H1 (cell line): Measurements from ENCODE around the gene HK1. TPM values are rescaled to one million over a fixed set of nuclear protein-coding genes. Genes with fewer than 3 reads are reported as not detected.

Experiments
- CTCF ChIA-PET: fragments of 300-600 bp; sonication (Branson Sonifier 250); formaldehyde crosslinking; loops from one replicate; lab custom pipeline; 2021; ENCODE audit not compliant: partially characterized antibody; lab: Charles Lee
- POLR2A ChIA-PET: fragments of 300-600 bp; sonication (Branson Sonifier 250); formaldehyde crosslinking; loops from one replicate; lab custom pipeline; 2021; ENCODE audit warnings: inconsistent platforms; ENCODE audit not compliant: partially characterized antibody; lab: Charles Lee
- DNase-seq, 2 experiments: peaks; one replicate each; pipeline versions ENCODE4 v3.0.0 to v3.0.0-alpha.2; 2010 to 2022; ENCODE audit warnings: low spot score in 2 of 2, low read depth in 1 of 2, mixed read lengths in 1 of 2
- FAIRE-seq: peaks from 2 replicates; lab custom pipeline; 2011; peaks lifted over from hg19 to GRCh38; lab: Jason Lieb, UNC
- H2AFZ ChIP-seq: 2 replicates; pipeline ENCODE4 v1.8.1; 2012; ENCODE audit warnings: low read length, inconsistent platforms
- H2AK5ac ChIP-seq: 2 replicates; pipeline ENCODE4 v1.6.1; 2013; ENCODE audit warnings: low read depth, low read length
- H2BK120ac ChIP-seq: replicated peaks from 2 replicates; pipeline ENCODE3; 2013; ENCODE audit warnings: low read depth, low read length, inconsistent platforms
- H2BK12ac ChIP-seq: 2 replicates; pipeline ENCODE4 v1.6.1; 2013; ENCODE audit warnings: low read depth, low read length
- H2BK15ac ChIP-seq: 2 replicates; pipeline ENCODE4 v1.6.1; 2013; ENCODE audit warnings: low read length
- H2BK20ac ChIP-seq: 2 replicates; pipeline ENCODE4 v1.6.1; 2013; ENCODE audit warnings: low read length
- H2BK5ac ChIP-seq: 2 replicates; pipeline ENCODE4 v1.6.1; 2013; ENCODE audit warnings: low read depth, low read length
- H3K14ac ChIP-seq: 2 replicates; pipeline ENCODE4 v1.6.1; 2013; ENCODE audit warnings: inconsistent platforms; ENCODE audit not compliant: insufficient read length
- H3K18ac ChIP-seq: 2 replicates; pipeline ENCODE4 v1.6.1; 2013; ENCODE audit warnings: low read length; ENCODE audit errors: extremely low read depth
- H3K23ac ChIP-seq: 2 replicates; pipeline ENCODE4 v1.6.1; 2013; ENCODE audit warnings: inconsistent platforms; ENCODE audit not compliant: insufficient read length
- H3K23me2 ChIP-seq: 2 replicates; pipeline ENCODE4 v1.6.1; 2013; ENCODE audit warnings: low read depth, low read length
- H3K27ac ChIP-seq: 2 replicates; pipeline ENCODE4 v1.6.1; 2011; ENCODE audit warnings: low read depth, low read length, inconsistent platforms
- H3K27me3 ChIP-seq, 4 experiments: replicated peaks in 1 of 4; 1 replicate in 1 of 4; 2 replicates in 3 of 4; pipeline versions ENCODE4 v1.6.1 to v1.8.1; 2011 to 2013; ENCODE audit warnings: low read length in 3 of 4, mild to moderate bottlenecking in 3 of 4, inconsistent platforms in 2 of 4, mixed read lengths in 2 of 4, moderate library complexity in 1 of 4; ENCODE audit not compliant: control insufficient read depth in 3 of 4, insufficient read depth in 3 of 4; ENCODE audit errors: extremely low read depth in 1 of 4
- H3K36me3 ChIP-seq, 4 experiments: 2 replicates each; pipeline versions ENCODE4 v1.6.1 to v1.8.1; 2011 to 2013; ENCODE audit warnings: mild to moderate bottlenecking in 4 of 4, low read length in 3 of 4, moderate library complexity in 2 of 4, control low read depth in 1 of 4, inconsistent platforms in 1 of 4; ENCODE audit not compliant: insufficient read depth in 4 of 4, control insufficient read depth in 2 of 4
- H3K4ac ChIP-seq: replicated peaks from 2 replicates; pipeline ENCODE3; 2013; ENCODE audit warnings: low read length, low read depth, mixed read lengths, inconsistent platforms; ENCODE audit not compliant: insufficient read length
- H3K4me1 ChIP-seq, 4 experiments: replicated peaks in 1 of 4; 1 replicate in 1 of 4; 2 replicates in 3 of 4; pipeline versions ENCODE4 v1.6.1 to v1.8.1; 2011 to 2013; ENCODE audit warnings: low read length in 3 of 4, inconsistent platforms in 2 of 4, mixed read lengths in 1 of 4; ENCODE audit not compliant: insufficient read depth in 4 of 4, control insufficient read depth in 3 of 4
- H3K4me2 ChIP-seq, 2 experiments: 2 replicates each; pipeline versions ENCODE4 v1.6.1 to v1.8.1; 2011 to 2013; ENCODE audit warnings: low read depth in 2 of 2, low read length in 2 of 2, control low read depth in 1 of 2, inconsistent platforms in 1 of 2, mild to moderate bottlenecking in 1 of 2; ENCODE audit not compliant: insufficient read depth in 1 of 2
- H3K4me3 ChIP-seq, 4 experiments: fragments of 200-600, 300-600 bp in 1 of 4; sonication (generic), shearing (Covaris generic), sonication (Bioruptor Twin) in 1 of 4; 2 replicates each; pipeline versions ENCODE4 v1.5.1 to v1.8.1; 2011 to 2016; ENCODE audit warnings: low read length in 4 of 4, low read depth in 3 of 4, control low read depth in 2 of 4, inconsistent platforms in 2 of 4, mild to moderate bottlenecking in 2 of 4, mixed read lengths in 1 of 4, moderate library complexity in 1 of 4; ENCODE audit not compliant: insufficient read depth in 2 of 4; ENCODE audit errors: extremely low read depth in 1 of 4
- H3K56ac ChIP-seq: replicated peaks from 2 replicates; pipeline ENCODE3; 2013; ENCODE audit warnings: low read depth, mild to moderate bottlenecking, mixed read lengths, low read length, inconsistent platforms; ENCODE audit not compliant: insufficient read length
- H3K79me1 ChIP-seq: 2 replicates; pipeline ENCODE4 v1.6.1; 2013; ENCODE audit warnings: low read depth, low read length, control low read depth
- H3K79me2 ChIP-seq, 2 experiments: 2 replicates each; pipeline versions ENCODE4 v1.6.1 to v1.8.1; 2012 to 2013; ENCODE audit warnings: low read length in 2 of 2, mild to moderate bottlenecking in 2 of 2, inconsistent platforms in 1 of 2; ENCODE audit not compliant: insufficient read depth in 2 of 2, control insufficient read depth in 1 of 2
- H3K9ac ChIP-seq, 4 experiments: replicated peaks in 1 of 4; 1 replicate in 1 of 4; 2 replicates in 3 of 4; pipeline versions ENCODE4 v1.6.1 to v1.8.1; 2011 to 2013; ENCODE audit warnings: low read depth in 3 of 4, low read length in 3 of 4, control low read depth in 2 of 4, mild to moderate bottlenecking in 2 of 4, moderate library complexity in 2 of 4, inconsistent platforms in 1 of 4; ENCODE audit errors: extremely low read depth in 1 of 4
- H3K9me3 ChIP-seq, 2 experiments: 2 replicates each; pipeline versions ENCODE4 v1.6.1 to v1.8.1; 2012 to 2013; ENCODE audit warnings: mild to moderate bottlenecking in 2 of 2, moderate library complexity in 2 of 2, control low read depth in 1 of 2, inconsistent platforms in 1 of 2, low read depth in 1 of 2, low read length in 1 of 2, mixed read lengths in 1 of 2; ENCODE audit not compliant: insufficient read depth in 2 of 2
- H4K20me1 ChIP-seq, 2 experiments: replicated peaks in 1 of 2; 2 replicates each; pipeline versions ENCODE3 to v1.8.1; 2011 to 2013; ENCODE audit warnings: inconsistent platforms in 2 of 2, low read length in 2 of 2, mild to moderate bottlenecking in 1 of 2; ENCODE audit not compliant: insufficient read depth in 2 of 2, control insufficient read depth in 1 of 2
- H4K5ac ChIP-seq: 2 replicates; pipeline ENCODE4 v1.6.1; 2013; ENCODE audit warnings: low read length, low read depth, mixed read lengths, inconsistent platforms; ENCODE audit not compliant: insufficient read length
- H4K8ac ChIP-seq: 2 replicates; pipeline ENCODE4 v1.8.0; 2013; ENCODE audit warnings: mild to moderate bottlenecking, moderate library complexity, low read length, inconsistent platforms; ENCODE audit not compliant: insufficient read depth; ENCODE audit errors: extremely low read depth
- H4K91ac ChIP-seq: replicated peaks from 2 replicates; pipeline ENCODE3; 2013; ENCODE audit warnings: low read length, mixed read lengths, inconsistent platforms; ENCODE audit not compliant: insufficient read length
- BCL11A ChIP-seq, 2 experiments: IDR thresholded peaks; one replicate each; pipeline ENCODE4 v1.6.1; 2011; ENCODE audit warnings: low read depth in 2 of 2, low read length in 2 of 2, mild to moderate bottlenecking in 2 of 2
- KDM5A ChIP-seq: fragments of 200-600 bp; IDR thresholded peaks from 2 replicates; pipeline ENCODE4 v1.7.1; 2012; ENCODE audit warnings: mild to moderate bottlenecking, low read length, inconsistent platforms, mixed read lengths
- MAX ChIP-seq: IDR thresholded peaks from 2 replicates; pipeline ENCODE4 v1.6.1; 2012; ENCODE audit warnings: inconsistent platforms
- RAD21 ChIP-seq, 2 experiments: IDR thresholded peaks in 1 of 2; conservative IDR thresholded peaks in 1 of 2; 2 replicates each; pipeline ENCODE4 v1.6.1; 2011; ENCODE audit warnings: low read depth in 2 of 2, low read length in 2 of 2, improper control_type of control experiment in 1 of 2, inconsistent platforms in 1 of 2, mild to moderate bottlenecking in 1 of 2, moderate library complexity in 1 of 2
- SIN3A ChIP-seq, 2 experiments: IDR thresholded peaks in 1 of 2; conservative IDR thresholded peaks in 1 of 2; 2 replicates each; pipeline ENCODE4 v1.6.1; 2011 to 2012; ENCODE audit warnings: low read length in 2 of 2, improper control_type of control experiment in 1 of 2, low read depth in 1 of 2, mild to moderate bottlenecking in 1 of 2
- SIX5 ChIP-seq: IDR thresholded peaks from 2 replicates; pipeline ENCODE4 v1.6.1; 2011; ENCODE audit warnings: mild to moderate bottlenecking, low read depth, low read length
- TCF12 ChIP-seq: IDR thresholded peaks from 2 replicates; pipeline ENCODE4 v1.6.1; 2011; ENCODE audit warnings: low read depth, mild to moderate bottlenecking, low read length
- WGBS, 2 experiments: shearing (Covaris generic) in 1 of 2; methylation state at CpG; one replicate each; pipeline versions ENCODE4 v1.1.6 to v1.1.7; 2013 to 2015; ENCODE audit warnings: low lambda C conversion rate in 2 of 2, mixed read lengths in 2 of 2, inconsistent platforms in 1 of 2, low coverage in 1 of 2, missing lambda C conversion rate in 1 of 2; ENCODE audit not compliant: insufficient replicate concordance in 2 of 2, insufficient coverage in 1 of 2, insufficient read length in 1 of 2; ENCODE audit errors: extremely low coverage in 1 of 2, missing lambda C conversion rate in 1 of 2; 5-methylcytosine and 5-hydroxymethylcytosine counted together
- polyA plus RNA-seq, 7 experiments: library from polyadenylated mRNA; depleted of rRNA in 3 of 7; stranded (reverse) in 5 of 7; unstranded in 2 of 7; fragments of >200 nt in 5 of 7; fragments of 200-250 nt in 2 of 7; gene quantifications; 1 replicate in 5 of 7; 2 replicates in 1 of 7; 4 replicates in 1 of 7; pipeline versions ENCODE4 v1.2.1 to v1.2.3, GENCODE V29; 2011 to 2013; ENCODE audit warnings: missing spikeins in 2 of 7, mixed read lengths in 2 of 7
- total RNA-seq: library from RNA; stranded (reverse); fragmentation: NEBNext Ultra II Directional; extraction: Animal tissue kit (Norgen Biotek cat#: 25700); gene quantifications from 2 replicates; pipeline ENCODE4 v1.2.1, GENCODE V29; 2021

HK1 gene
- total and polyA plus RNA-seq, 2 of the 8 experiments (the other 6 are each of a cell fraction or from before 2014, with no cell fraction given) = 55.8 to 247 TPM

GRCh38 chr10:69321039-69321715 lies 42.9 kb downstream of the HK1 start:
- 0 out of 2 replicates have a peak overlapping the region, but pooled peaks have one; percentile 46 for H2BK15ac ChIP-seq
- H3K4me2 ChIP-seq = peak overlapping the region; percentile 20 to 97; a peak in 2 of 4 replicates
- peak overlapping the region; percentile 29; the same call in 1 of the 2 replicates for H4K8ac ChIP-seq
- no peak overlapping the region for H3K23ac ChIP-seq
- H4K5ac ChIP-seq = no peak overlapping the region
- no peak overlapping the region for H4K91ac ChIP-seq
- peaks cover 4 to 14% of the 10 kb centered on the region in 2 experiments for H4K20me1 ChIP-seq
- 80% methylated on average over 10 of the region's 10 CpGs; no CpG with 5 or more reads in 1 of the 2 experiments for WGBS, 2 experiments
- H3K4me1 ChIP-seq = peaks cover 16 to 40% (median 29%) of the 10 kb centered on the region in 4 experiments
- H3K23me2 ChIP-seq = peaks cover 9% of the 10 kb centered on the region
- H2BK20ac ChIP-seq = no peak overlapping the region
- TF ChIP-seq KDM5A (no peak), RAD21 (IDR thresholded peaks at IDR 0.05 in 1 of 2, conservative IDR thresholded peaks at IDR 0.05 in 1 of 2; ENCODE audit: low read depth in 2 of 2, low read length in 2 of 2) (no peak), BCL11A (IDR thresholded peaks at IDR 0.05; ENCODE audit: low read depth in 2 of 2, low read length in 2 of 2) (no peak), SIN3A (conservative IDR thresholded peaks at IDR 0.05 in 1 of 2, IDR thresholded peaks at IDR 0.05 in 1 of 2; ENCODE audit: low read depth in 1 of 2, low read length in 2 of 2) (no peak), SIX5 (no peak), TCF12 (no peak), MAX (no peak)
- H3K9ac ChIP-seq = no peak overlapping the region
- H3K56ac ChIP-seq = no peak overlapping the region
- peaks cover 45 to 69% of the 10 kb centered on the region in 2 experiments for H3K79me2 ChIP-seq
- FAIRE-seq (no peak), DNase-seq (no peak)
- peak overlapping the region; percentile 77; the same call in 1 of the 2 replicates for H2BK5ac ChIP-seq
- no peaks in the 10 kb centered on the region for H3K9me3 ChIP-seq
- no peak overlapping the region for H3K4ac ChIP-seq
- 0 out of 2 replicates have a peak overlapping the region, but pooled peaks have one; percentile 40 for H3K18ac ChIP-seq
- CTCF ChIA-PET = interaction anchor here (0.6 to 4.4 kb wide), 6 partner anchors 8 to 86 kb away, joined by 3 to 23 read pairs (median 5); no protein-coding TSS in a partner anchor
- no peak overlapping the region for H2AFZ ChIP-seq
- no peak overlapping the region for H2AK5ac ChIP-seq
- no peak overlapping the region for H2BK120ac ChIP-seq
- H3K27ac ChIP-seq = no peak overlapping the region
- no peaks in the 10 kb centered on the region for H3K36me3 ChIP-seq
- POLR2A ChIA-PET = interaction anchor here (0.6 to 1.7 kb wide), 3 partner anchors 12 to 30 kb away, joined by 3 to 7 read pairs (median 6); no protein-coding TSS in a partner anchor
- H3K27me3 ChIP-seq = no peaks in the 10 kb centered on the region
- peak overlapping the region; percentile 39; the same call in 1 of the 2 replicates for H2BK12ac ChIP-seq
- no peak overlapping the region for H3K14ac ChIP-seq
- H3K4me3 ChIP-seq = 0 out of 8 replicates have a peak overlapping the region, but pooled peaks of 1 of the 4 experiments have one; percentile 78
- H3K79me1 ChIP-seq = peaks cover 14% of the 10 kb centered on the region; the same call in 1 of the 2 replicates
